Medulla oblongata (tissue), 1 donor: ENCODE measurements around the gene CMTR1.

ENCODE experiments used
- DNase-seq: peaks from one replicate; pipeline ENCODE4 v3.0.0-alpha.2; 2015; ENCODE audit errors: extremely low spot score

The CMTR1 gene

DNA sequence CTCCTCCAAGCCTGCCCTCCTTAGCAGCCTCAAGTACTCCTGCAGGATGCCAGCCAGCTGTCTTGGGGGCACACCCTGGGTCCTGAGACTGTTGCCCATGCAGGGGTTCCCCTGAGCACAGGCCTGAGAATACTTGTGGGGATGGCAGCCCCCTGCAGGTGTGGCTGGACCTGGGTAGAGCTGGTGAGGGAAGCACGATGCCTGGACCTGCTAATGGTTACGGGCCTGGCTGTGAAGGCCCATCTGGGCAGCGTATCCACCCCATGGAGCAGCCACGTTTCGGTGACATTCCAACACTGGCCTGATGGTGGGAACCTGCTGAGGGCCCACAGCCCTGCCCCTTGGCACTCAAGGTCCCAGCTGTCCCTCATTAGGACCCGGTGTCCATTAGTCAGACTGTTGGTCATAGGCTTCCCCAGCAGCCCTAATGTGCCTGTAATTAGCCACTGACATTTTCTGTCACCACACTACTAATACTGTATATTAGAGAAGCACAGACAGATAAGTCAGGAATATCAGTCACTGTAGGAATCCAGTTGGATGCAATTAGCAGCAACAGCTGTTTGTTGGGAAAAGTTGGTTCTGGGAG is 46.3 kb downstream of the CMTR1 start:
- DNase-seq = no peak

DNA sequence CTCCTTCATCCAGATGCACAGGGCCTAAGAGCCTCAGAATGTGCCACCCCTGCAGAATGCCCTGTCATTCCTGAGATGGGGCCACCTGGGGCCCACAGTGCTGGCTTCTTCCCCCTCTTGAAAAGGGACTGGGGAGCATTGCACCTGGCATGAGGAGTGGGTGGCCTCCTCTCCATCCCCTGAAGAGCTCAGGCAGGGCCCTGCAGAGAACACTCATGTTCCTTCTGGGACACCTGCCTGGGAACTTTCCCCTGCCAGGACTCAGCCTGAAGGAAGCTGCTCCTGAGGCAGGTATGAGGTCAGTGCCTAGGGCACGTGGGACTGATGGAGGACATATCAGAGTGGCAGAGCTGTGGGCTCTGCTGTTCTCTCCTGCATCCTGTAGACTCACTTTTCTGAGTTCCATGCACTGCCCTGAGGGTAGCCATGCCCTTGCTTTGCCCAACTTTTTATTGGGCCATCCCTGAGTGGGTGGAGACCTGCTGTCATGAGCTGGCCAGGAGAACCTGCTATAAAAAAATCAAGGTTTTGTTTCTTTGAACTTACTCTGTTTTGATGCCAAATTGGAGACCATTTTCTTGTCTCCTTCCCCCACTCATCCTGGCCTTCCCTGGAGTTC is 47.2 kb downstream of the CMTR1 start:
- DNase-seq = no peak

DNA sequence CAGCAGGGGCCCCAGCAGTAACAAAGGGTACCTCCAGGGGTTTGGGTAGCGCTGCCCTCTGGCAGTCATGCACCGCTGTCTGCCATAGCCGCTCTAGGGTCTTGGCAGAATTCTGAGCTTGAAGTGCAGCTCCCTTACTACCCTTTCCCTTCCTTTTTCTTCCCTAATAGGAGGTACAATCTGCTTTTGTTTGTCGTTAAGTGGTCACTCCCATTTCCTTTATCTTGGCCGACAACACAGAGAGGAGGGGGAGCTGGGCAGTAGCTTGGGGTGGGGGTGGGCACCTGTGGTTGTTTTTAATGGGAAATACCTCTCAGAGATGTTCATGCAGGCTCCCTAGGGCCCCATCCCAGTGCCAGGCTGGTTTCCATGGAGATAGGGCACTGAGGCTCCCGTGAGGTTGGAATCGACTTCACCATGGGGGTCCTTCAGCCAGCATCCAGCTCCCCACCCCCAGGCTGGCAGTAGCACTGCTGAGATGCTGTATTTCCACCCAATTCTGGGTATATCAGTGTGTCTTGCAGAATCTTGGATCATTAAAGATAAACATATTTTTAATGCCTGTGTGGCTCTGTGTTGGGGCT is 48.0 kb downstream of the CMTR1 start:
- no peak for DNase-seq

GRCh38 chr6:37481711-37482605 is 48.9 kb downstream of the CMTR1 start:
- no peak for DNase-seq

DNA sequence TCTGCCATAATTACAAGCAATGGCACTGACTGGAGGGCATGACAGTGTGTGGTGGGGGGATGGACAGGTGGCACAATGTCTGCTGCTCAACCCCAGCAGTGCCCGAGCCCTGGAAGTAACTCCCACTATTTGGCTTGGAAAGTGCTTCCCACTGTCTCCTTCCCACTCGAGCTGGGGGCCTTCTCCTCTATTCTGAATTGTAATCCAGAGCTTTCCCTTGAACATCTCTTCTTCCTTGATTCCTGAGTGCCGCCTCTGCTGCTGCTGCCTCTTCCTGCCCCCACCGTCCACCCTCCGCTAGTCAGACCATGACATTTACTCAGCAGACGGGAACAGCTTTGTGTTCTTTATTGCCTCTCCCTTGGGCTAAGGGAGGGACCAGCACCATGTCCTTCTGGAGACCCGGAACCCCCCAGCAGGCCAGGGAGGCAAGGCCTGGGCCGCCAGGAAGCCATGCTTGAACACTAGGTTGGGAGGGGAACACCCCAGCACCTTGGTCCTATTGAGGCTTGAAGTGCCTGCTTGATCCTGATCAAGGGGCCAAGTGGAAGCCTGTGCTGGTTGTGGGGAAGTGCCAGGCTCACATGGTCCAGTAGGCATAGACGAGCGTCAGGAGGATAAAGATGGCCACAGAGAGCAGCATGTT is 49.7 kb downstream of the CMTR1 start:
- no peak for DNase-seq

- DNase-seq = no peak
Measured at GRCh38 chr6:37483252-37483901, 50.4 kb downstream of the CMTR1 start.

- peak; percentile 64 for DNase-seq
Measured at GRCh38 chr6:37483917-37484785, 51.1 kb downstream of the CMTR1 start.

GRCh38 chr6:37484786-37485170 is 51.8 kb downstream of the CMTR1 start:
- no peak for DNase-seq

- DNase-seq = no peak
Measured at GRCh38 chr6:37485291-37485702, 52.3 kb downstream of the CMTR1 start.

DNA sequence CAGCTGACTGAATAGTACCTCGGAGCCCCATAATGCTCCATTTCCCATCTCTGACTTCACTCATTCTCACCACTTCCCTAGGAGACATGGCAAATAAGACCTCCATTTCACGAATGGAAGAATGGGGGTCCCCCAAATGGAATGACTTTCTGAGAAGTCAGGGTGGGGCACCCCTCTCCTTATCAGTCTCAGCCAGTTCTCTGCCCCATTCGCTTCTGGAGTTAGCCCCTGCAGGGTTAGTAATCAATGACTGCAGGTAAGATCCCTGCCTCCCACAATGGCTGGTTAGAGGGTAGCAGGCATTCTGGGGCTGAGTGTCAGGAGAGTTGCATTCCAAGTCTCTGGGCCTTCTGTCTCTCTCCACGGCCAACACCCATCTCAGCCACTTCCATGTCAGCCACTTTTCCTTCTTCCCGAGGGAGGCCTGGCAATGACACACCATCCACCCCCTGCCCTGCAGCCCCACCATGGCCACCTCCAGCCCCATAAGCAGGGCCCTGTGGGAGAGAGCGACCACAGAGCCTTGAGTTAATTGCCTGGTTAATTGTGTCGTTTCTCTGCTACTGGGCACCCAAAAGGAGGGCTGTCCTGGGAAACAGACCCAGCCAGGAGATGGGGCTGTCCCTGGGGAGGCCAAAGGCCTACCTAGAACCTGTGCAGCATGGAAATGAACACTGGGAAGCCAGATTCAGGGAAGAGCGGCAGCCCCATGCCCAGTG is 53.3 kb downstream of the CMTR1 start:
- DNase-seq = no peak

- DNase-seq = no peak
Measured at GRCh38 chr6:37487591-37488380, 54.8 kb downstream of the CMTR1 start.

DNA sequence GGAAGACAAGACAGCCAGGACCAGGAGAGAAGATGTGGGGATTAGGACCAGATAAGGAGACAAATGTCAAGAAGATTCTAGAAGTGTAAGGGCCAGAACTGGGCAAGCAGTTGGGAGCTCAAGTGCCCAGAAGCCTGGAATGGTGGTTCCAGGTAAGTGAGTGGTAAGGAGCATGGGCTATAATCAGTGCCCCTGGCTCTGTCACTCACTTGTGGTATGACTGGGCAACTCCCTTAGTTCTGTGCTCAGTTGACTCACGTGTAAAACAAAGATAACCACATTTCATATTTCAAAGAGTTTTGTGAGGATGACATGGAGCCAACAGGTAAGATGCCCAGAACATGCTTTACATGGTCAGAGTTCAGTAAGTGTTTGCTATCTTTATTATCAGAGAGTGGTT is 55.5 kb downstream of the CMTR1 start:
- no peak for DNase-seq

DNA sequence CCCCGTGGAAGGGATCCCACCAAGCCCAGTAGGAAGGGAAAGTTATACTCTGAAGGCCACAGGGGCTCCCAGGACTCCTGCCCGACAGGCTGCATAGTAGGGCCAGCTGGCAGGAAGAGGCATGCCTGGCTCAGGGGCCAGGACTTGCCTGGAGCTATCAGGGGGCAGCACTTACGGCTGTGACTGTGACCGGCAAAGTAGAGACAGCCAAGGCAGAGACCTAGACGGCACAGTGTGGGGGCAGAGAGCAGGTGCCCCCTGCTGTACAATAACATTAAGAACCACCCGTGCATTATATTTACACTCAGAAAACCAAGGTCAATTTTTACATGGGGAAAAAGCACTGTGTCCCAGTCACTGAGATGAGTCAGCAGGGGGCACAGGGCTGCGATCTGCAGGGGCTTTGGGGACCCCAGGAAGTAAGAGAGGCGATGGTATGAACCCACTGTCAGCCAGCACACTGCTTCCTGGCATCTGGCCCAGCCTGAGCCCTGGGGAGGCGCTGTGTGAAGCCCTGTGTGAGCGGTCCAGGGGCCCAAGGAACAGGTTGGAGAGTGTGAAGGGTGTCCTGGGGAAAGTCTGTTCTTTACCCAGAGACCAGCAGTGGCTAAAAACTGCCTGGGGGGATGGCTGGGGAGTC is 56.8 kb downstream of the CMTR1 start:
- DNase-seq = peak; percentile 43

GRCh38 chr6:37490536-37491170 is 57.6 kb downstream of the CMTR1 start:
- no peak for DNase-seq

GRCh38 chr6:37491171-37491829 is 58.3 kb downstream of the CMTR1 start:
- peak; percentile 38 for DNase-seq

DNA sequence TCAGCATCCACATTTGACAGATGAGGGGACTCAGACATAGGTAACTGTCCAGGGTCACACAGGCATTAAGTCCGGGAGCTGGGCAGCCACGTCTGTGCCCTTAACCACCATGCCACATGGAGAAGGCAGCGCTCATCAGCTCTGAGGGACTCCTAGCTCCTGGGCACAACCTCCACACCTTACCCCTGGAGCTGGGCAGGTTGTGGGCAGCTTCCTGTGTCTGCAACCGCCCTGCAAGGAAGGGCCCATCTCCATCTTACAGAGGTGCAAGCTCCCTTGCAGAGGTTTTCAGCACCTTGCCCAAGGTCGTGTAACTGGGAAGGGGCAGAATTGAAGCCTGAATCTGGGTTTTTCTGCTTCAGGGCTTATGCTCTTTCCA is 58.8 kb downstream of the CMTR1 start:
- no peak for DNase-seq

GRCh38 chr6:37492236-37492972 is 59.4 kb downstream of the CMTR1 start:
- peak; percentile 28 for DNase-seq
